ENCODE results near the gene CA4.
"Not testable (repeated sequence)": the region's sequence is repeated elsewhere in the genome, so short reads cannot be mapped to it uniquely, and the experiment has no call there.

The CA4 gene

DNA sequence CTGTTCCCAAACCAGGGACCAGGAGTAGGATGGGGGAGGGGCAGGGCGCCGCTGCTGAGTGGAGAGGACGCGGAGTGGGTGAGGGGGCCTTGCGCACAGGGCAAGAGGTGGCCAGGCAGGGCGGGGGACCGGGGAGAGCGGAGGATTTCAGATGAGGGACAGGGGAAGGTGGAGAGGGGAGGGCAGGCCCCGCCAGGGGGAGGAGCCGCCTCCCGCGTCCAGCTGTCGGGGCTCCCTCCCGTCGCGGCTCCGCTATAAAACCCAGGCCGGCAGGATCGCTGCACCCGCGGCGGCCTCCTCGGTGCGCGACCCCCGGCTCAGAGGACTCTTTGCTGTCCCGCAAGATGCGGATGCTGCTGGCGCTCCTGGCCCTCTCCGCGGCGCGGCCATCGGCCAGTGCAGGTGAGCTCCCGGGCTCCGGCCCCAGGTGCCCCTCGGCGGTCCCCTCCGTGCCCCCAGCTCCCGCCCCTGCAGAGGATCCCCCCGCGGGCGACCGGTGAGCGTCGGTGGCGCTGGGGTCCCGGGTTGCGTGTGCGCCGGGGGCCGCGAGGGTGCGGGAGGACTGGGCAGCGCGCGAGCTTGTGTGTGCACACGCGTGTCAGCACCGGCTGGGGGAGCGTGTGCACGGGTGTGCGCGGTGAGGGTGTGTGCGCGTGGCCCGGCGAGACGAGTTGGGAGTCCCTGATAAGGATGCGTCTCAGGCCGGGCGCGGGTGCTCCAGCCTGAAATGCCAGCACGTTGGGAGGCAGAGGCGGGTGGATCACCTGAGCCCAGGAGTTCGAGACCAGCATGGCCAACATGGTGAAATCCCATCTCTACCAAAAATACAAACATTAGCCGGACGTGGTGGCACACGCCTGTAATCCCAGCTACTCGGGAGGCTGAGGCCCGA lies at the start of gene CA4:
CA4 (plus strand) TSS at position 283 of the 892 bp plus-strand sequence; CDS start at position 345, 62 bp downstream.
- DNase-seq (ENCODE audit: low spot score), result no peak

DNA sequence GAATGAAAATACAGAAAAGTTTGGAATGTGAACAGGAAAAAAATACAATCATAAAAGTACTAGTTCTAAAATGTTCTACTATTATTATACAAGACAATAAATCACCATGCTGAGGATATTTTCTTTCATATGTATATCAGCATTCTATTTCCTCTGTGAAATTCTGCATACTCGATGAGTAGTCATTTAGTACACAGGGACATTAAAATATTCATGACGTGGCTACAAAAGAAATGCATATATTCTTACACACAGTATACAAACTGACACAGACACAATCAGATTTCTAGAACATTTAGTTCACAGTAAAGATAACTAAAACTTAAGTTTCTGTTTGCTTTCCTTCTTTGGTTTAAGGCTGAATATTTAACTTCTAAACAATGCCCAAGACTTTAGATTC lies 49.2 kb upstream of the CA4 start:
- not testable (repeated sequence) for DNase-seq (ENCODE audit: low spot score)

DNA sequence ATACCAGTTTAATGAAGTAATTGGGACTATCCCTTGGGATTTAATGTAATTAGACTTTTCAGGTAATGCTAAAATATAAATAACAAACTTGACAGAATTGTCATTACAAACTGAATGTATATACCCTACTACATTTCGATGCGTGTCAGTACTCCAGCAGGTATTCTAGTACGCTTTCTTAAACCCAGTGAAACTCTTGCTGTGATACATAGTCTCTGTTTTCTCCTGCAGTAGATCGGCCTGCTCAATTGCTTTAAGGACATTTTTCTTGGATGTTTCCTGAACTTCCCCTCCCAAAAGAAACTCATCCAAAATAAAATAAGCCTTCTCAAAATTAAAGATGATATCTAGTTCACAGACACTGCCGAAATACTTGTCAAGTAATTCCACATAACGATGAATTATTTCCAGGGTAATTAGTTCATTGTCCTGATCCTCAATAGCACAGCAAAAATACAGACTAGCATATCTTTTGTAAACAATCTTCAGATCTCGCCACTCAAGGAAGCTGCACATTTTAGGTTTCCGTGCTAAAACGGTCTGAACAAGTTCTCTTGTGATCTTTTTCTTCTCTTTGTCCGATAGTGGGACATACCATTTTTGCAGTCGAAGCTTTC lies 47.6 kb upstream of the CA4 start:
- not testable (repeated sequence) for DNase-seq (ENCODE audit: low spot score)

DNA sequence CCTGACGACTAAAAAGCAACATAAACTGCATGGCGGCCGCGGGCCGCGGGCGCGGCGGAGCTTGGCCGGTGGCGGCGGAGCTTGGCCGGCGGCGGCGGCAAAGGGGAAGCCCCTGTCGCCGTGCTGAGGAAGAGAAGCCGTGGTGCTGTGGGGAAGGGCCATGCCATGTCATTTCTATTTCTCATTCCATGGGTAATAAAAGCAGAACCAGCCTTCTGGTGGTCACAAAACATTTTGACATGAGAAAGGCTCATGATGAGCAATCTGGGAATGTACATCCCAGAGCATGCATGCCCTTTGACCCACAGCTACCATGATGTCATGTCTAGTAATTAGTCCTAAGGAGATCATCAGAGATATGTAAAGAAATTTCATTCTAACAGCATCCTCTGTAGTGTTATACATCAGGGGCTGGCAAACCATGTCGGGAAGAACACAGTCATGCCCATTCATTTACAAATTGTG lies 47.1 kb upstream of the CA4 start:
- peak; percentile 6 for DNase-seq (ENCODE audit: low spot score)

DNA sequence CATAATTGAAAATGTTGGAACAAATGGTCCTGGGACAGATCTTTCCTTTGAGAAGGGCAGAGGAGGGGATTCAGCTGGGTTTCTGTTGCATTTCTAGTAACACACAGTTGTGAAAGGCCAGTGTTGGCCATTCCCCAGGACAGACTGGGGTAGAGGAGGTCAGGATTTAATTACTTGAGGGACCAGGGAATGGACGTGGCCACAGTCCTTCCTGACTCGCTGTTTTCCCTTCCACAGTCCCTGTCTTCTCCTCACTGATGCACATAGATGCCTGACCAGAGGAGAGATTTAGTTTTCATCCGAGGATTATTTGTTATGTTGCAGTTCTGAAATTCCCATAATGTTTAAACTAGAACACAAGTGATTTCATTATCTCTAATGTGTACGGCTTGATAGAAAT lies 45.8 kb upstream of the CA4 start:
- DNase-seq (ENCODE audit: low spot score), result no peak

DNA sequence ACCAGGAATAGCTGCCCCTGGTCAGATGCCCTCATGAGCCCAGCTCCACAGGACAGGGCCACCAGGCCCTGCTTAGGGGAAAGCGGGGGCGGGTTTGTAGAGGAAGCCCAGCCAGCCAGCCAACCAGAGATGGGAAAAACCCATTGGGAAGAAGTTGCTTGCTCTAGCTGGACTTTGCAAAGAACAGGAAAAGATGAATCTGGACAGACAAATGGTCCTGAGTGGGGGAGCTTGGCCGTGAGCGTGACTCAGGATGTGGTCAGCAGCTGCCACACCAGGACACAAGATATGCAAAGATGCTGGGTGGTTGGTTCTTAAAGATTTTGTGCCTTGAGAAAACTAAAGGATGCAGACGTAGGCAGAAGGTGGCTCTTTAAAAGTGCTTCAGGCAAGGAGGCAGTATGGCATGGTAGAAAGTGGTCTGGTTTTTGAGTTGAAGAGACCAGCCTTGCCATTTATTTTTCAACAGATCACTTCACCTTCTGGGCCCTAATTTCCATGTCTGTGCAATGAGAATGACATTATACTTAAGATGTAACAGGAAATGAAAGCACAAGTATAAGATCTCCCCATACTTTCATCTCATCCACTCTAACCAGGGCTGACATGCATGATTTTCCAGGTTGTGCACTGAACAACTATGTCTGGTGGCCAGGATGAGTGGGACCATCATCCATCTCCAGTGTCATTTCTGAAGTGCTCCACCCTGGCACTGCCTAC lies 43.3 kb upstream of the CA4 start:
- no peak for DNase-seq (ENCODE audit: low spot score)

DNA sequence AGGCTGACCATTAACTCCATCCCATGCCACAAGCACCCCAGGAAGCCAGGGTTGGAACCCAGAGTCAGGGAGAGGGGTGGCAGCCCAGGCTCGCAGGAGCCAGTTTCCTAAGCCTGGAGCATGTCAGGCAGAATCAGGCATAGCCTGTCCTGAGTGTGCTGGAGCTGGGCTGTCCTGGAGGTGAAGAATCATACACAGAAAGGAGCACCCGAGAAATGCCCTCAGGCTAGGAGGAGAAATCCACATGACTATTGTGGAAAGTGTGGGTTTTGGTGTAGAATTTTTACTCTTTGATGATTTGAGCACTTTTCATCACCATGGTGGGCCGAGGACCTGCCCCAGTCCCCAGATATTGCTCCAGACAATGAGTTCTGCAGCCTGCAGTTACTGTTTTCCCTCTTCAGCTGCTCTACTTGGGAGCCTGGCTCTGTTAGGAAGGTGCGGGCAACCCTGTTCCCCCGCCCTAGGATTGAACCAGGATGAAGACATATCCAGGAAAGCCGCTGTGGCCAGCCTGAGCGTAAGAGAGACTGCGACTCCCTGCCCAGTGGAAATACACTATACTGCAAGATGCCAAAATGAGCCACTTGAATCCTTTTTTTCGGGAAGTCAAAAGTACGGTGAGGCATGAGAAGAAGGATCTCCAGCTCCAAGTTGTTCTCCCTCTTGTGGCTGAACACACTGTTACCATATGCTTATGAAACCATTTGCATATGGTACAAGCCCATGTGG lies 42.1 kb upstream of the CA4 start:
- no peak for DNase-seq (ENCODE audit: low spot score)

DNA sequence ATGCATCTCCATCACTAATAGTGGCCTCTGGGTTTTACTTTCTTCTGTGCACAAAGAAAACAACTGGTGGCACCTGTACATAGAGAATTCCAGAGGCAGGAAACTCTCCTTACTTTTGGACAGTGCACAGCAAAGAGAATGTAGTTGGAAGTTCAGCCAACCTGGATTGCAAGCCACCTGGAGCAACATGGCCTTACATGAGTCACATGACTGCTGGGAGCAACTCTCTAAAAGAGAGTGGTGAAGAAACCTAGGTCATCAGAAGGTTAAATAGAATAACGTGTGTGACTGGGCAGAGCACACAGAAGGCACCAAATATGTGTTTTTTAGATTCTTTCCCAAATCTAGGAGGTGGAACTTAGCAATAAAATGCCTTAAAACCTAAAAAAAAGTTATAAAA lies 41.5 kb upstream of the CA4 start:
- DNase-seq (ENCODE audit: low spot score), result not testable (repeated sequence)

DNA sequence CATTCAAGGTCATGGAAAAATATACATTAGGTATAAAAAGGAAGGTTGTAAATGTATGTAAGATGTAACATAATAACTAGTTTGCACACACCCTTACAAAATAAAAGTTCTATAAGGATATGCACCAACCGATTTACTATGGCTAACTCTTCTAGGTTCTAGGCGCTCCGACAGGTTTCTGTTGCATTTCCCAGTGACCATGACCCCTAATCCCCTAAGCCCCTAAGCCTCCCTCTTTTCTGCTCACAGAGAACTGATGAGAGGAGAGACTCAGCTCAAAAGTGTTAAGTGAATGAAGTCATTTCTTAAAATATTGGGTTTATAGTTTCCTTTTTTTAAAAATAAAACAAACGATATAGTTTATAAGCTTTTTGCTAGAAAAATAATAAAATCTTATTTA lies 41.1 kb upstream of the CA4 start:
- DNase-seq (ENCODE audit: low spot score), result no peak

DNA sequence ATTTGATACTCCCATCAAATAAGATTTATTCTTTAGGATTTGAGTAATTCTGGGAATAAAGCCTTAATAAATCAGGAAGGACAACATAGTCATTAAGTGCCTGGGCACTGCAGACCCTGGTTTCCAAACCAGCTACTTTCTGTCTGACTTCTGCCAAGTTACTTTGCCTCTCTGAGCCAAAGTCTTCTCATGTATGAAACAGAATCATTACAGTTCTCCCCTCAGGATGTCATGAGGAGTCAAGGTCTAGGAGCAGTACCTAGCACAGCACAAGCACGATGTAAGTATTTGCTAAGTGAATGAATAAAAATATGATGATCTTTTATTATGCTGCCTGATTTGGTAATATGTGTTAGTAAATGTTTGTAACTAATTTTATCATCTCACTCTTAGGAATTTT lies 40.6 kb upstream of the CA4 start:
- no peak for DNase-seq (ENCODE audit: low spot score)

DNA sequence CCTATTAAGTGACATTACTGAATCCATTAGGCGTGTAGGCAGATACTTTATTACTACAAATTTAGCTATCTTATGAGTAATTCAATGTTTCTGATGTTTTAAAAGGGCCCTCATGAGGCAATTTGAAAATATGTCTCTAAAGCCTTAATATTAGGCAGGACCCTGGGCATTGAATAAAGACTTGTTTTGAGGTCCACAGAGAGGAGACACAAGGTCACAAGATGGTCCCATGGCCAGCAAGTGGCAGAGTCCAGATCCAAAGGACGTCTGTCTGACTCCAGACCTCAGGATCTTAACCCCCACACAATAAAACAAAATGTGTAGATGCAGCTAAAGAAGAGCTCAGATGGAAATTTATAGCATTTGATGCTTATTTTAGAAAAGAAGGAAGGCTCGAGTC lies 39.2 kb upstream of the CA4 start:
- DNase-seq (ENCODE audit: low spot score), result no peak

DNA sequence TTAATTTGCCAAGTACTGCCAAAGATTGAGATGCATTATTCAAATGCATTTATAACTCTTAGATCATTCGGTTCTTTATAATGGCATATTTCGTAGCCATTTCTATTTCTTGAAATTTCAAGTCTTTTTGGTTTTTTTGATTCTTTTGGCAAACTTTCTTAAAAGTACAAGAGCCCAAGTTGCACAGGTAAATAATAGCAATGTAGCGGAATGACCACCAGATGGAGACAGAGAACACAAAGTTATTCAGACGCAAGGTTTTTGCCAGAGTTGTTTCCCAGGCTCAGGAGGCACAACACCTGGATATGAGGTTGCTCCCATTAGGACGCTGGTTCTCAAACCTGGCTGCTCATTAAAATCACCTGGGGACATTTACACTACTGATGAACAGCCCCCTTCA lies 38.1 kb upstream of the CA4 start:
- DNase-seq (ENCODE audit: low spot score), result not testable (repeated sequence)

DNA sequence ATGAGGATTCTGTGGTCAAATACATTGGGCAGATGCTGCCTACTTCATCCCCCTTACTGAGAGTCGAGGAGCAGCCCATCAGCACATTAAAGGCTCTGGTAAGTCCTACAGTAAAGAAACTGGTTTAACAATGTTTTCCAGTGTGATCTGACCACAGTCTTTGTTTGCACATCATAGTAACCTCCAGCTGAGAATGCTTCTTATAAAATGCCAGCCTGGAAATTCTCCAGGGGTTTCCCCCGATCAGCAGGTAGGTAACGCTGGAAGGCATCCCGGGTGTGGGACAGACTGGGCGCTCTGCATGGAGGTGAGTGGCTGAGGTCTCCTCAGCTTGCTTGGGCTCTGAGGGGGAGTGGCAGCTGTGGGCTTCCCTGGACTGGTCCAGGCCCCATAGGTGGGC lies 34.4 kb upstream of the CA4 start:
- not testable (repeated sequence) for DNase-seq (ENCODE audit: low spot score)

DNA sequence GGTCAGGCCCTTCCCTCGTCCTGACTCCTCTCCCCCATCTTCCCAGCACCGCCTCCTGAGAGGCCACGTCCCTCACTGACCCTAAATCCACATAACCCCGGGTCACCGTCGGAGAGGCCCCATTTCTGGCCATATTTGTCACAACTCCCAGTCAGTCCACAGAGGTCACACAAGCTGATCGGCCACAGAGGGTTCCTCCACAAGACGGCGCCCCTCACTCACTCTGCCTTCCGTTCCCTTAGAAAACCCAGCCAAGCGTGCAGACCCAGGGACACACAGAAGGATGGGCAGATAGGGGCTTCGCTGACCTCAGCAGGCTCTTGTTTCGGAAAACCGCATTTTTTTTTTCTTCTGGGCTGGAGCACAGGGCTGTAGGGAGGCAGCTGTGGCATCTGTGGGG lies 33.6 kb upstream of the CA4 start:
- not testable (repeated sequence) for DNase-seq (ENCODE audit: low spot score)

DNA sequence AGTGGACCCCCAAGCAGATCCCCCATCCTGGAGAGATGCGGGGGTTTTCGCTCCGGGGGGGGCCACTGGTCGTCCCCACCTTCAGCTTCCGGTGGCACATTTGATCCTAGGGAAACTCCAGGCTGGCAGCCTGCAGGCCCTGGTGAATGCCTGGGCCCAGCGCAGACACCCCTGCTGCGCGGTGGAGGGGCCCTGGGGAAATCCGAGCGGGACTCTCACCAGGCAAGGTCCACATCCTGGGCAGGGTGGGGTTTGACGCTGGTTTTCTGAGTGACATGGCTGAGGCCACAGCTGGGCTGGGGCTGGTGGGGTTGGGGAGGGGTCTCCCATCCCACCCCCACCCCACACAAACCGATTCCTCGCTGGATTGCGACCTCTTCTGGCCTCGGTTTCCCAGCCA lies 30.6 kb upstream of the CA4 start:
- DNase-seq (ENCODE audit: low spot score), result not testable (repeated sequence)

DNA sequence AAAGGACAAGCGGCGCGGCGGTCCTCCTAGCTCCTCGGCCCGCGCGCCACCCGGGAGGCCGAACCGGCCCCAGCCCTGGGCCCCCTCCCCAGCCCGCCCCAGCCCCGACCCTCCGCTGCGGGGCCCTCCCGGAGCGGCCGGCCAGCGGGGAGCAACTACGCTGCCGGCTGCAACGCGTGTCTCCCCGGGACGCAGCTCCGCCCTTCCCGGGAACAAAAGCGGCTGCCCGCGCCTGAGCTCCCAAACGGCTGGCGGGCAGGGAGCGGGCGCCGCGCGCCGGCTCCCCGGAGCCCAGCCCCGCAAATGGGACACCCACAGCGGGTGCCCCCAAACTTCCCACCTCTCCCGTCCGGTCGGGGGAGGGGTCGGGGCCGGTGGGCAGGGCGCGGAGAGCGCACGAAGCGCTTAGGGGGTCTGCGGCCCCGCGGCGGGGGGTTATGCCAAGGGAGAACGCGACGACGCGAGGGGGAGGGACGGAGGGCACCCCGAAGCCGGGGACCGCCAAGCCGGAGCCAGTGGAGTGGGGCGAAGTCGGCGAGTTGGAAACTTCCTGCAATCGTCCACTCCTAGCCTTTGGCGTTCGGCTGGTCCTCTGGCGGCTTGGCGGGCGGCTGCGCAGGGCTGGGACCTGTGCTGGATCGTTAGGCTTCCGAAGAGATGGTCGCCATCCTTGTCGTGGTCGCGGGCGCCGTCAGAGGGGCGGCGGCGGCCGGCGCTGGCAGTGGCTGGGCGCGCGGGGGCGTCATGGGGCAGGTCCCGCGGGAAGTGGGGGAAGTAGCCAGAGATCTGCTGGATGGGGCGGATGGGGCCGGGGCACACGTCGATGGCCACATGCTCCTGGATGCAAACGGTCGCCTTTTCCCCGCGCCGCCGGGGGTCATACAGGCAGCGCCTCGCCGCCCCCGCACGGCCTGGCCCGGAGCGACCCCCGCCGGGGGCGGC lies 29.7 kb upstream of the CA4 start:
- not testable (repeated sequence) for DNase-seq (ENCODE audit: low spot score)

DNA sequence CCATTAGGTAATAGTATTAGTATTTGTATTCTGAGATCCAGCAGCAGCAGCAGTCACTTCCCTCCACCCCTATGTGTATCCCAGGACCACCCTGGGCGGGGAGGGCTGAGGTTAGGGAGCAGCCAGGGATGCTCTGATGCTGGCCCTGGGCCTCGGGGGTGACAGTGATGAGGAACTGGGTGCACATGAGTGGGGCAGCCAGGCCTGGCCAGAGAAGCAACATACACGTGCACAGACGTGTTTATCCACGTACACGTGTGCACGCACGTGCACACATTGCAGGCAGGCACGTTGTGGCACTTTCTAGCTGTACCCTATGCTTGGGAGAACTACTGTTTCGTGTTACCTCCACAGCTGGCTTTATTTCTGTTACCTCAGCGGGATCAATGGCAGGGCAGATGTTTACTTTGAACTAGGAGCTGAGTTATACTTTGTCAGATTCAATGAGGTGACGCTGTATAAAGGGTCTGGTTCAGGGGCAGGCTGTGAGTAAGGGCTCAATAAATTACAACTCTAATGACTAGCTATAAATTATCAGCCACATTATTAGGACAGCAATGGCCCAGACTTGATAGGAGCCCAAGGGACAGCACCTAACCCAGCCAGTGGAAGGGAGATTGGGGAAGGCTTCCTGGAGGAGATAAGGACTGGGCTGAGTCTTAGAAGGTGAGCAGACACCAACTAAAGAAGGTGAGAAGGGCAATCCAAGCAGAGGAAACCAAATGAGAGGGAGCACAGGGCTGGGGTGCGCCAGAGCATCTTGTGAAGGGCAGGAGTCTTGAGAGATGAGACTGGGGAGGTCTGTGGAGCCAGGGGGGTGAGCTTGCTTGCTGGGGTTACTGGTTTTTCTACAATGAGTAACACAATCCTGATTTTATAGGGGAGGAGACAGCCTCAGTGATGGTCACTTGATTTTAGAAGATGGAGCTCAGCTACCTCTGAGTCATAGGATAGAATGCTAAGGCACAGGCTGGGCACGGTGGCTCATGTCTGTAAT lies 22.4 kb upstream of the CA4 start:
- DNase-seq (ENCODE audit: low spot score), result no peak

DNA sequence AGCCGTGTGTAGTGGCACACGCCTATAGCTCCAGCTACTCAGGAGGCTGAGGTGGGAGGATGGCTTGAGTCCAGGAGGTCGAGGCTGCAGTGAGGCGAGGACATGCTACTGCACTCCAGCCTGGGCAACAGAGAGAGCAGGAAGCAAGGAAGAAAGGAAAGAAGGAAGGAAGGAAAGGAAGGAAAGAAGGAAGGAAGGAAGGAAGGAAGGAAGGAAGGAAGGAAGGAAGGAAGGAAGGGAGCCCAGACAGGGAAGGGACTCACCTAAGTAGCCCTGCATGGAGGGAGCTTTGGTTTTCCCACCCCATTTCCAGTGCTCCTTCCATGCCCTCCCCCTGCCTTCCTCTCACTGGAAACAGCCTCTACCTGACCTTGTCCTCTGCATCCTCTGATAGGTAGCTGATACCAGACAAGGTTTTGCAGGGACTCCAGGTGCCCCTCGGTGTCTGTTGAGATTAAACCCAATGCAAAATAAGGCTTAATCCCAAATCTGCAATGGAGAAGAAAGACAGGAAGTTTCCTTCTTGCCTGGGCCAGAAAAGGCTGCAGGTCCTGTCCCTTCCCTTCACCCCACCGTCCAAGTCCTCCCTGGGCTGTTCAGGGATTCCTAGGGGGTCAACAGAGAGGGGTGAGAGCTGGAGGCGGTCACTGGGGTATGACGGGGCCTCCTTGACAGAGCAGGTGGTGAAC lies 21.5 kb upstream of the CA4 start:
- no peak for DNase-seq (ENCODE audit: low spot score)

DNA sequence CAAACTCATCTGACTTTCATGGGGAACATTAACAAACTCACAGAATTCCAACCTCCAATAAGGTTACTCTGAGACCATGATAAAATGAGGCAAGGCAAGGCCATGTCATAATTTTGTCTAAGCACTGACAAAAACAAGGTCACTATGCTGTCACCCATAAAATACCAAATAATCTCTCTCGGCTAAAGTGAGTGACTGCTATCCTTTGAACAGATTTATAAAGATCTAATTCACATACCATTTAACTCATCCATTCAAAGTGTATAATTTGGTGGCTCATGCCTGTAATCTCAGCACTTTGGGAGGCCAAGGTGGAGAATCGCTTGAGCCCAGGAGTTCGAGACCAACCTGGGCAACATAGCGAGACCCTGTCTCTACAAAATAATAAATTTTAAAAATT lies 20.6 kb upstream of the CA4 start:
- no peak for DNase-seq (ENCODE audit: low spot score)

Measured in CD4-positive, alpha-beta T cell treated with Interleukin-6 at 100 ng/mL for 8 hours (primary cell).